Aorta (tissue), 5 donors: ENCODE measurements around the gene SFMBT1. TPM values are rescaled to one million over a fixed set of nuclear protein-coding genes. Genes with fewer than 3 reads are reported as not detected.

Source experiments
- ATAC-seq: fragments of 200-7000 bp; cut with Tn5 transposase; one replicate; pipeline ENCODE4 v1.9.1; 2022; ENCODE audit warnings: moderate library complexity; ENCODE audit not compliant: low FRiP score
- DNase-seq, 2 donors: peaks; one replicate each; pipeline ENCODE4 v3.0.0-alpha.2; 2020
- H3K27ac ChIP-seq, 2 donors: one replicate each; pipeline ENCODE4 v1.5.1; 2013; ENCODE audit warnings: low read length in 2 of 2, mild to moderate bottlenecking in 2 of 2, moderate library complexity in 2 of 2, control low read depth in 1 of 2, inconsistent platforms in 1 of 2, low read depth in 1 of 2
- H3K27me3 ChIP-seq, 2 donors: one replicate each; pipeline ENCODE4 v1.6.1; 2013; ENCODE audit warnings: control low read depth in 1 of 2, low read length in 1 of 2, mild to moderate bottlenecking in 1 of 2, moderate library complexity in 1 of 2; ENCODE audit not compliant: insufficient read depth in 2 of 2, control insufficient read depth in 1 of 2
- H3K36me3 ChIP-seq, 2 donors: one replicate each; pipeline ENCODE4 v1.6.1; 2013; ENCODE audit warnings: control low read depth in 1 of 2, low read length in 1 of 2, mild to moderate bottlenecking in 1 of 2; ENCODE audit not compliant: insufficient read depth in 2 of 2, control insufficient read depth in 1 of 2
- H3K4me1 ChIP-seq, 2 donors: one replicate each; pipeline ENCODE4 v1.6.1; 2013; ENCODE audit warnings: low read length in 2 of 2, control low read depth in 1 of 2, mild to moderate bottlenecking in 1 of 2, moderate library complexity in 1 of 2; ENCODE audit not compliant: insufficient read depth in 2 of 2, control insufficient read depth in 1 of 2
- H3K4me3 ChIP-seq, 2 donors: one replicate each; pipeline ENCODE4 v1.5.1; 2013; ENCODE audit warnings: low read length in 2 of 2, control low read depth in 1 of 2, mild to moderate bottlenecking in 1 of 2
- H3K9me3 ChIP-seq: one replicate; pipeline ENCODE4 v1.6.1; 2013; ENCODE audit warnings: mild to moderate bottlenecking, low read length; ENCODE audit not compliant: control insufficient read depth
- WGBS, 2 donors: extraction: QIAGEN DNeasy Blood & Tissue Kit; methylation state at CpG; one replicate each; pipeline ENCODE4 v1.1.7; 2013; 5-methylcytosine and 5-hydroxymethylcytosine counted together
- intact Hi-C, 2 donors: fragments of 100-400 bp; cut with DNase I; formaldehyde crosslinking; loops; one replicate each; pipeline versions ENCODE4 v1.14.2 to v1.15.0; 2022
- polyA plus RNA-seq, 2 donors: library from polyadenylated mRNA; stranded (reverse); fragments of 200-250 nt; gene quantifications; one replicate each; pipeline ENCODE4 v1.2.3, GENCODE V29; 2013
- total RNA-seq, 2 donors: library from RNA; stranded (reverse); fragmentation: NEBNext Ultra II Directional; extraction: Animal tissue kit (Norgen Biotek cat#: 25700); gene quantifications; one replicate each; pipeline ENCODE4 v1.2.1, GENCODE V29; 2021
- donor health status: healthy with polysubstance abuse.
- donor health status: Bipolar disorder and iron deficiency.
- donor health status: DM: no; HTN: no; CAD: no.
- donor health status: DM: no; HTN: no; CAD: no.
- donor health status: DM: yes; HTN: yes; CAD: no.

Gene SFMBT1
- total and polyA plus RNA-seq, 4 donors: 0.75 to 12.6 (median 5.4) TPM

GRCh38 chr3:52870471-52870870 is 175.4 kb downstream of the SFMBT1 start:
- 94 to 97% methylated on average over 10 of the region's 10 CpGs for WGBS, 2 donors
- no peaks in the 10 kb centered on the region for H3K9me3 ChIP-seq
- intact Hi-C loops: no loop called here
- H3K27ac ChIP-seq: no peak overlapping the region
- no peak for ATAC-seq
- no peak overlapping the region for H3K4me3 ChIP-seq
- H3K36me3 ChIP-seq: no peaks in the 10 kb centered on the region
- peaks cover 0 to 6% of the 10 kb centered on the region in 2 donors for H3K4me1 ChIP-seq
- H3K27me3 ChIP-seq: no peaks in the 10 kb centered on the region
- no peak for DNase-seq

DNA sequence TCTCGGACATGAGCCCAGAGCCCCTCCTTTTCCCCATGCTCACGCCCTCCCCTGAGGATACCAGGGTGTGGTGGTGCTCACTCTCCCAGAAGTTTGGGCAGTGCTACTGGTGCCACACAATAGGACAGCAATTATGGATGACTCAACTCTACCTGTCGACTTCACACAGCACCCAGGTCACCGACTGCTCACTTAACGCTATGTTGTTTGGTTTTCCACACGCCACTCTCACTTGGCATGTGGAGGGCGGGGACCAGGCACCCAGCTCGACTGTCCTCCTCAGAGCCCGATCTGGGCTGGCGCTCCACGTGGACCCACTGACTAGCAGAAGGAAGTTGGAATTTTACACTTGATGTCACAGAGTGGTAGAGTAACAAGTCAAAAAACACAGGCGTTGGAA is 179.4 kb downstream of the SFMBT1 start:
- H3K4me1 ChIP-seq: no peaks in the 10 kb centered on the region
- no peak overlapping the region for H3K27ac ChIP-seq
- H3K9me3 ChIP-seq: no peaks in the 10 kb centered on the region
- intact Hi-C loops: no loop called here
- H3K36me3 ChIP-seq: no peaks in the 10 kb centered on the region
- H3K4me3 ChIP-seq: no peak overlapping the region
- 94 to 95% methylated on average over 12 of the region's 12 CpGs for WGBS, 2 donors
- no peaks in the 10 kb centered on the region for H3K27me3 ChIP-seq
- no peak for DNase-seq
- no peak for ATAC-seq

- Histone ChIP-seq H3K4me3 (no peak overlapping the region), H3K9me3 (no peaks in the 10 kb centered on the region), H3K36me3 (no peaks in the 10 kb centered on the region), H3K4me1 (no peaks in the 10 kb centered on the region), H3K27ac (no peak overlapping the region), H3K27me3 (no peaks in the 10 kb centered on the region)
- DNase-seq (no peak), ATAC-seq (no peak)
- WGBS, 2 donors: 94% methylated on average over 13 of the region's 13 CpGs
- intact Hi-C loops: no loop called here
Observed at GRCh38 chr3:52865994-52866393, 179.9 kb downstream of the SFMBT1 start.

- Histone ChIP-seq H3K27ac (no peak overlapping the region), H3K27me3 (no peaks in the 10 kb centered on the region), H3K4me1 (no peaks in the 10 kb centered on the region), H3K4me3 (no peak overlapping the region), H3K36me3 (no peaks in the 10 kb centered on the region), H3K9me3 (no peaks in the 10 kb centered on the region)
- 77 to 78% methylated on average over 8 of the region's 8 CpGs for WGBS, 2 donors
- intact Hi-C loops: no loop called here
- no peak for ATAC-seq
- DNase-seq: no peak
Observed at GRCh38 chr3:52860424-52860768, 185.5 kb downstream of the SFMBT1 start.

DNA sequence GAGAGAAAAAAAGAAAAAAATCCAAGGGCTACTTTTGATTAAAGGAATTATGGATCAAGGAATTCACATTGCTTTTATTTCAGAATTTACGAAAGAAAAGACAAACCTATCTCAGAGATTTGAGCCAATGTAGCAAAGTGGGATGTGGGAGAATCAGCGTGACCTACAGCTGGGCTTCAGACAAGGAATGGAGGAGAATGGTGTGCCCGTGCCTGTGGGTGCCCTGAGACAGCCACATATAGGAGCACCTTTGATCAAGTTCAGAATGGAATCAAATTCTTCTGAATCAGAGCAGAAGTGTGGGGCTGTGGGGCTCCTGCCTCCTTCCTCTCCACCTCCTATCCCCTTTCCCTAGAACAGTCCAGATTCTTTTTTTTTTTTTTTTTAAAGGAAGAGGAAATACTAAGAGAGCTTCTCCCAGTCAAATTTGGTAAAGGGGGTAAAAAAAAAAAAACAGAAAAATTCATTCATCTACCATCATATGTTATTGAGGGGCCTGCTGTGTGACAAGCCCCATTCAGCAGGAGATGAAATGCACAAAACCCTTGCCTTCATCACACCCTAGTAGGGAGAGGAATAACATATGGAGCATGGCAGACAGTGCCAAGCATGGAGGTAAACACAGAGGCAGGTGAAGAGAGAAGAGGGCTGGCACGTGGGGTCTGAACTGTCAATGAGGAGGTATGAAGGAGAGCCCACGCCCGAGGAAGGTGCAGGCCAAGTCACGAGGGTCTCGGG is 186.0 kb downstream of the SFMBT1 start:
- intact Hi-C loops: loop anchor here in 1 of 2 donors (10.0 kb wide), 1 partner anchor 75 kb away; no protein-coding TSS in a partner anchor
- no peaks in the 10 kb centered on the region for H3K4me1 ChIP-seq
- WGBS, 2 donors: 82 to 86% methylated on average over 8 of the region's 8 CpGs
- H3K9me3 ChIP-seq: no peaks in the 10 kb centered on the region
- no peak for DNase-seq
- no peak overlapping the region for H3K27ac ChIP-seq
- ATAC-seq: no peak
- H3K27me3 ChIP-seq: no peaks in the 10 kb centered on the region
- H3K4me3 ChIP-seq: no peak overlapping the region
- no peaks in the 10 kb centered on the region for H3K36me3 ChIP-seq

- Histone ChIP-seq H3K4me1 (no peaks in the 10 kb centered on the region), H3K27me3 (no peaks in the 10 kb centered on the region), H3K36me3 (no peaks in the 10 kb centered on the region), H3K27ac (no peak overlapping the region), H3K4me3 (no peak overlapping the region), H3K9me3 (no peaks in the 10 kb centered on the region)
- WGBS, 2 donors: 92 to 93% methylated on average over 5 of the region's 5 CpGs
- no peak for DNase-seq
- ATAC-seq: no peak
- intact Hi-C loops: loop anchor here in 1 of 2 donors (10.0 kb wide), 1 partner anchor 77 kb away; no protein-coding TSS in a partner anchor
Observed at GRCh38 chr3:52857864-52858263, 188.0 kb downstream of the SFMBT1 start.

- Histone ChIP-seq H3K9me3 (no peaks in the 10 kb centered on the region), H3K4me1 (no peaks in the 10 kb centered on the region), H3K4me3 (no peak overlapping the region), H3K27ac (no peak overlapping the region), H3K36me3 (no peaks in the 10 kb centered on the region), H3K27me3 (no peaks in the 10 kb centered on the region)
- 29 to 32% methylated on average over 3 of the region's 3 CpGs for WGBS, 2 donors
- ATAC-seq: no peak
- no peak for DNase-seq
- intact Hi-C loops: loop anchor here in 1 of 2 donors (10.0 kb wide), 1 partner anchor 78 kb away; no protein-coding TSS in a partner anchor
Observed at GRCh38 chr3:52857133-52857532, 188.7 kb downstream of the SFMBT1 start.

DNA sequence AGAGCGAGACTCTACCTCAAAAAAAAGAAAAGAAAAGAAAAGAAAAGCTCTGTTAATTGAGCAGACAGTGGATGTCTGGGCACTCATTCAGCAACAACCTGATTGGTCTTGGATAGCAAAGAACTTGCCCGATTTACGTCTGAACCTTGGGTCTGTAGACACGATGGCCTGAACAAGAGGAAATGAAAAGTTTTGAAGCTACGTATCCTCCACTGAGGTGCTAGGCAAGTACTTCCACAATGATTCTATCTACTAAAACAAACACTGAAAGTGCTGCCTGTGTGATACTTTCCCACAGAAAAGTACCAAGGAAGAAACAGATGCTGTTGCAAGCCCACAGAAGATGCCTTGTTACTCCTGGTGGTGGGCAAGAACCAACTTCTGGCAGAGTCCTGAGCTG is 189.2 kb downstream of the SFMBT1 start:
- DNase-seq (no peak), ATAC-seq (no peak)
- Histone ChIP-seq H3K36me3 (no peaks in the 10 kb centered on the region), H3K4me3 (no peak overlapping the region), H3K27ac (no peak overlapping the region), H3K9me3 (no peaks in the 10 kb centered on the region), H3K27me3 (no peaks in the 10 kb centered on the region), H3K4me1 (no peaks in the 10 kb centered on the region)
- 31 to 45% methylated on average over 5 of the region's 5 CpGs for WGBS, 2 donors
- intact Hi-C loops: loop anchor here in 1 of 2 donors (10.0 kb wide), 1 partner anchor 78 kb away; no protein-coding TSS in a partner anchor

DNA sequence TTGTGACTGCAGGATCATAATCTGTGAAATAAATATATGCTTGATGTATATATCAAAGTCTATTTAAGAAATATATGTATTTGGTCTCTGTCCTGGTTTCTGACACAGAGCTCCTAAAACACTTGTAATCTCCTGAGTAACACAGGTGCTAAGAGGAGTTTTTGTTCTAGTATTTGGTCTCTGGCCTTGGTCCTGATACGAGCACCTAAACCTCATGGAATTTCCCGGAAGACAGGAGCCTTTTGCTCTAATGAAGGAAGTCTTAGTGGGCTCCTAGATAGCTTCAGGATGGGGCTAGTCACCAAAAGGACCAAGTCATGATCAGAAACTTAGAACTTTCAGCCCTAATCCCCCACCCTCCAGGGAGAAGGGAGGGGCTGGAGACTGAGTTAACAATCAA is 191.9 kb downstream of the SFMBT1 start:
- DNase-seq (no peak), ATAC-seq (no peak)
- no peak overlapping the region for H3K4me3 ChIP-seq
- 84 to 87% methylated on average over 2 of the region's 2 CpGs for WGBS, 2 donors
- peaks cover 0 to 3% of the 10 kb centered on the region in 2 donors for H3K36me3 ChIP-seq
- H3K27me3 ChIP-seq: no peaks in the 10 kb centered on the region
- no peaks in the 10 kb centered on the region for H3K4me1 ChIP-seq
- H3K27ac ChIP-seq: no peak overlapping the region
- H3K9me3 ChIP-seq: no peaks in the 10 kb centered on the region
- intact Hi-C loops: loop anchor here (5.0 to 10.0 kb wide), 3 partner anchors 81 to 218 kb away; no protein-coding TSS in a partner anchor
